OCI-LY7 (cell line): ENCODE data around the gene ODF4. TPM values are rescaled to one million over a fixed set of nuclear protein-coding genes. Genes with fewer than 3 reads are reported as not detected.

Experiments
- BruUV-seq: library from RNA; stranded (reverse); fragments of 400-500 nt; replicated peaks from 2 replicates; lab custom pipeline; 2021; lab: Mats Ljungman, UMichigan
- CTCF ChIA-PET: fragments of 300-600 bp; sonication (Branson Sonifier 250); formaldehyde crosslinking; loops from one replicate; lab custom pipeline; 2022; ENCODE audit warnings: antibody characterized with exemption; ENCODE audit not compliant: unreplicated experiment; lab: Charles Lee
- POLR2A ChIA-PET: fragments of 300-600 bp; sonication (Branson Sonifier 250); formaldehyde crosslinking; loops from one replicate; lab custom pipeline; 2022; ENCODE audit warnings: antibody characterized with exemption; lab: Charles Lee
- DNase-seq: peaks from one replicate; pipeline ENCODE4 v3.0.0-alpha.2; 2015; ENCODE audit warnings: low spot score
- H2AFZ ChIP-seq: fragments of 200-600 bp; sonication (generic), shearing (Covaris generic); 2 replicates; pipeline ENCODE4 v1.6.1; 2014; ENCODE audit warnings: mild to moderate bottlenecking, antibody characterized with exemption, low read length, moderate library complexity
- H3K27ac ChIP-seq: fragments of 200-600 bp; sonication (generic); 2 replicates; pipeline ENCODE4 v1.5.1; 2014; ENCODE audit warnings: mixed run types, low read depth, mild to moderate bottlenecking, moderate library complexity, low read length, inconsistent platforms; ENCODE audit not compliant: poor library complexity, severe bottlenecking
- H3K36me3 ChIP-seq: fragments of 200-600 bp; sonication (generic); 2 replicates; pipeline ENCODE4 v1.6.1; 2014; ENCODE audit warnings: mild to moderate bottlenecking, antibody characterized with exemption, low read length, moderate library complexity, mixed read lengths; ENCODE audit not compliant: insufficient read depth
- H3K4me1 ChIP-seq: fragments of 200-600 bp; sonication (generic); 2 replicates; pipeline ENCODE4 v1.5.1; 2014; ENCODE audit warnings: mild to moderate bottlenecking, low read length; ENCODE audit not compliant: insufficient read depth, poor library complexity, severe bottlenecking
- H3K4me2 ChIP-seq: fragments of 200-600 bp; sonication (generic); 2 replicates; pipeline ENCODE4 v1.6.1; 2014; ENCODE audit warnings: mild to moderate bottlenecking, low read length
- H3K4me3 ChIP-seq: fragments of 200-600 bp; sonication (generic); 2 replicates; pipeline ENCODE4 v1.5.1; 2014; ENCODE audit warnings: mild to moderate bottlenecking, low read depth, low read length; ENCODE audit not compliant: poor library complexity, severe bottlenecking
- H3K79me2 ChIP-seq: fragments of 200-600 bp; sonication (generic); 2 replicates; pipeline ENCODE4 v1.6.1; 2016; ENCODE audit warnings: low read depth, mild to moderate bottlenecking, low read length, moderate library complexity, mixed read lengths; ENCODE audit not compliant: insufficient read depth
- H3K9me2 ChIP-seq: fragments of 200-600 bp; sonication (generic); 2 replicates; pipeline ENCODE4 v1.6.1; 2016; ENCODE audit warnings: mild to moderate bottlenecking, low read length, mixed read lengths; ENCODE audit not compliant: insufficient read depth
- H3K9me3 ChIP-seq: fragments of 200-600 bp; sonication (generic); 2 replicates; pipeline ENCODE4 v1.6.1; 2014; ENCODE audit warnings: mild to moderate bottlenecking, mixed run types, low read length, mixed read lengths
- H4K20me1 ChIP-seq: fragments of 200-600 bp; sonication (generic); 2 replicates; pipeline ENCODE4 v1.6.1; 2014; ENCODE audit warnings: mild to moderate bottlenecking, antibody characterized with exemption, low read length, moderate library complexity, mixed read lengths; ENCODE audit not compliant: insufficient read depth
- EZH2phosphoT487 ChIP-seq: fragments of 200-600 bp; sonication (generic); IDR thresholded peaks from 2 replicates; pipeline ENCODE4 v1.6.1; 2018; ENCODE audit warnings: low read depth, borderline replicate concordance, mild to moderate bottlenecking, mixed run types, antibody characterized with exemption, low read length, moderate library complexity, mixed read lengths
- intact Hi-C: fragments of 100-400 bp; cut with micrococcal nuclease; formaldehyde crosslinking; loops from one replicate; pipeline ENCODE4 v1.10.0; 2022; ENCODE audit not compliant: unreplicated experiment
- total RNA-seq, 2 experiments: library from RNA; depleted of rRNA in 1 of 2; stranded (reverse); fragments of >200 nt in 1 of 2; shearing (Covaris generic) in 1 of 2; gene quantifications; 2 replicates each; pipeline ENCODE4 v1.2.3, GENCODE V29; 2014 to 2022
- TF ChIP-seq, protein P1 (sequence below): fragments of 200-600 bp; sonication (generic); conservative IDR thresholded peaks from 2 replicates; pipeline ENCODE4 v1.5.1; 2014; ENCODE audit warnings: mild to moderate bottlenecking, antibody characterized with exemption, low read length, moderate library complexity, mixed read lengths

ODF4 gene
- total RNA-seq, 2 experiments from 2014 or later: not detected

- Histone ChIP-seq H3K4me1 (no peaks in the 10 kb centered on the region), H3K4me3 (no peak overlapping the region), H3K36me3 (no peaks in the 10 kb centered on the region), H3K9me3 (no peaks in the 10 kb centered on the region), H3K9me2 (no peaks in the 10 kb centered on the region), H3K27ac (no peak overlapping the region), H3K4me2 (no peak overlapping the region), H3K79me2 (no peaks in the 10 kb centered on the region), H2AFZ (no peak overlapping the region), H4K20me1 (no peaks in the 10 kb centered on the region)
- no peak for DNase-seq
- ChIA-PET POLR2A (no interaction called here), CTCF (no interaction called here)
- intact Hi-C loops: loop anchor here (5.0 kb wide), 1 partner anchor 51 kb away; no protein-coding TSS in a partner anchor
- no TSS peak for BruUV-seq
- TF ChIP-seq EZH2phosphoT487: no peak
- TF ChIP-seq, protein P1, sequence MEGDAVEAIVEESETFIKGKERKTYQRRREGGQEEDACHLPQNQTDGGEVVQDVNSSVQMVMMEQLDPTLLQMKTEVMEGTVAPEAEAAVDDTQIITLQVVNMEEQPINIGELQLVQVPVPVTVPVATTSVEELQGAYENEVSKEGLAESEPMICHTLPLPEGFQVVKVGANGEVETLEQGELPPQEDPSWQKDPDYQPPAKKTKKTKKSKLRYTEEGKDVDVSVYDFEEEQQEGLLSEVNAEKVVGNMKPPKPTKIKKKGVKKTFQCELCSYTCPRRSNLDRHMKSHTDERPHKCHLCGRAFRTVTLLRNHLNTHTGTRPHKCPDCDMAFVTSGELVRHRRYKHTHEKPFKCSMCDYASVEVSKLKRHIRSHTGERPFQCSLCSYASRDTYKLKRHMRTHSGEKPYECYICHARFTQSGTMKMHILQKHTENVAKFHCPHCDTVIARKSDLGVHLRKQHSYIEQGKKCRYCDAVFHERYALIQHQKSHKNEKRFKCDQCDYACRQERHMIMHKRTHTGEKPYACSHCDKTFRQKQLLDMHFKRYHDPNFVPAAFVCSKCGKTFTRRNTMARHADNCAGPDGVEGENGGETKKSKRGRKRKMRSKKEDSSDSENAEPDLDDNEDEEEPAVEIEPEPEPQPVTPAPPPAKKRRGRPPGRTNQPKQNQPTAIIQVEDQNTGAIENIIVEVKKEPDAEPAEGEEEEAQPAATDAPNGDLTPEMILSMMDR: no peak
These were observed 28.4 kb upstream of the ODF4 start for GRCh38 chr17:8311131-8311790.

DNA sequence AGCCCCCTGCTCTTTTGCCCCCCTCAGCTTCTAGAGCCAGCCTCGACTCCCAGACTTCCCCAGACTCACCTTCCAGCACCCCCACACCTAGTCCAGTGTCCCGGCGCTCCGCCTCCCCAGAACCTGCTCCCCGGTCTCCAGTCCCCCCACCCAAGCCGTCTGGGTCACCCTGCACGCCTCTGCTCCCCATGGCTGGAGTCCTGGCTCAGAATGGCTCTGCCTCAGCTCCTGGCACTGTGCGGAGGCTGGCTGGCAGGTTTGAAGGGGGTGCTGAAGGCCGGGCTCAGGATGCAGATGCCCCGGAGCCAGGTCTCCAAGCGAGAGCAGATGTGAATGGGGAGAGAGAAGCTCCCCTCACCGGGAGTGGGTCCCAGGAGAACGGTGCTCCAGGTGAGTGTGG is 27.4 kb upstream of the ODF4 start:
- intact Hi-C loops: loop anchor here (5.0 kb wide), 1 partner anchor 50 kb away; no protein-coding TSS in a partner anchor
- POLR2A ChIA-PET: no interaction called here
- no peaks in the 10 kb centered on the region for H3K9me3 ChIP-seq
- no peak overlapping the region for H3K4me2 ChIP-seq
- no peak for TF ChIP-seq EZH2phosphoT487
- TF ChIP-seq, protein P1: no peak
- H3K9me2 ChIP-seq: no peaks in the 10 kb centered on the region
- BruUV-seq: no TSS peak
- no peaks in the 10 kb centered on the region for H3K36me3 ChIP-seq
- no peak overlapping the region for H3K4me3 ChIP-seq
- DNase-seq: no peak
- H3K27ac ChIP-seq: no peak overlapping the region
- CTCF ChIA-PET: no interaction called here
- H3K4me1 ChIP-seq: no peaks in the 10 kb centered on the region
- no peaks in the 10 kb centered on the region for H3K79me2 ChIP-seq
- H2AFZ ChIP-seq: no peak overlapping the region
- H4K20me1 ChIP-seq: no peaks in the 10 kb centered on the region
